Lower leg skin (tissue), 3 donors: ENCODE data around the gene BIRC6.

Experiments
- CTCF ChIP-seq, 3 donors: fragments of 450-650 bp; IDR thresholded peaks; one replicate each; pipeline ENCODE4 v1.5.1; 2016; ENCODE audit warnings: antibody characterized with exemption in 3 of 3, mild to moderate bottlenecking in 3 of 3, moderate library complexity in 2 of 3
- POLR2A ChIP-seq, 2 donors: fragments of 450-650 bp; IDR thresholded peaks; one replicate each; pipeline ENCODE4 v1.6.1; 2016 to 2017; ENCODE audit warnings: antibody characterized with exemption in 2 of 2, mild to moderate bottlenecking in 1 of 2, moderate library complexity in 1 of 2

DNA sequence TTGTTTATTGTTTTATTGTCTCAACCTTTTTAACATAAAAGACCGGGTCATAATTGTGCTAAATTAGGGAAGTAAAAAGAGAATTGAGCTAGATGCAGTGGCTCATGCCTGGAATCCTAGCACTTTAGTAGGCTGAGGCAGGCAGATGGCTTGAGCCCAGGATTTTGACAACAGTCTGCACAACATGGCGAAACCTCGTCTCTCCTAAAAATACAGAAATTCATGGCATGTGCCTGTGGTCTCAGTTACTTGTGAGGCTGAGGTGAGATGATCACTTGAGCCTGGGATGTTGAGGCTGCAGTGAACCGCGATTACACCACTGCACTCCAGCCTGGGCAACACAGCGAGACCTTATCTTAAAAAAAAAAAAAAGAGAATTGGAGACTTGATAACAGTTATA is 166.9 kb downstream of the BIRC6 start:
- no peak for TF ChIP-seq CTCF (IDR thresholded peaks at IDR 0.05)
- TF ChIP-seq POLR2A (IDR thresholded peaks at IDR 0.05), result no peak
